Glutamatergic neuron (in vitro differentiated cells): Measurements from ENCODE around the gene PGAP2. TPM values are rescaled to one million over a fixed set of nuclear protein-coding genes. Genes with fewer than 3 reads are reported as not detected.

Source experiments
- DNase-seq: peaks from one replicate; pipeline ENCODE4 v3.0.0; 2022
- H3K27ac Mint-ChIP-seq: one replicate; pipeline ENCODE4 v1.8.0; 2020; ENCODE audit warnings: mild to moderate bottlenecking, mixed read lengths, inconsistent platforms; ENCODE audit not compliant: unreplicated experiment
- H3K27me3 Mint-ChIP-seq: one replicate; pipeline ENCODE4 v1.8.0; 2020; ENCODE audit warnings: mild to moderate bottlenecking, moderate library complexity, mixed read lengths, inconsistent platforms; ENCODE audit not compliant: unreplicated experiment
- H3K36me3 Mint-ChIP-seq: one replicate; pipeline ENCODE4 v1.8.0; 2020; ENCODE audit warnings: mild to moderate bottlenecking, mixed read lengths, inconsistent platforms; ENCODE audit not compliant: unreplicated experiment
- H3K4me1 Mint-ChIP-seq: one replicate; pipeline ENCODE4 v1.8.0; 2020; ENCODE audit warnings: mild to moderate bottlenecking, low read depth, mixed read lengths, inconsistent platforms; ENCODE audit not compliant: unreplicated experiment
- H3K4me3 Mint-ChIP-seq: one replicate; pipeline ENCODE4 v1.8.0; 2020; ENCODE audit warnings: mild to moderate bottlenecking, mixed read lengths, inconsistent platforms; ENCODE audit not compliant: unreplicated experiment
- H3K9me3 Mint-ChIP-seq: one replicate; pipeline ENCODE4 v1.8.0; 2020; ENCODE audit warnings: mild to moderate bottlenecking, moderate library complexity, mixed read lengths, inconsistent platforms; ENCODE audit not compliant: unreplicated experiment
- CTCF ChIP-seq: fragments of 200-600 bp; sonication (generic); IDR thresholded peaks from one replicate; pipeline ENCODE4 v1.5.0; 2021; ENCODE audit not compliant: partially characterized antibody, unreplicated experiment
- total RNA-seq: library from RNA; stranded (reverse); fragmentation: NEBNext Ultra II Directional; extraction: Animal tissue kit (Norgen Biotek cat#: 25700); gene quantifications from one replicate; pipeline ENCODE4 v1.2.1, GENCODE V29; 2021; ENCODE audit not compliant: unreplicated experiment

PGAP2 gene
- total RNA-seq, 1 donor from 2014 or later: 20.0 TPM

- DNase-seq: no peak
- Mint-ChIP-seq H3K27ac (no peak overlapping the region), H3K4me3 (no peak overlapping the region), H3K9me3 (no peaks in the 10 kb centered on the region), H3K27me3 (peaks cover 3% of the 10 kb centered on the region), H3K4me1 (no peaks in the 10 kb centered on the region), H3K36me3 (no peaks in the 10 kb centered on the region)
- TF ChIP-seq CTCF: no peak
Measured at GRCh38 chr11:3861683-3862082, 53.3 kb downstream of the PGAP2 start.

GRCh38 chr11:3865388-3866193, 57.2 kb downstream of the PGAP2 start:
- Mint-ChIP-seq H3K4me3 (no peak overlapping the region), H3K4me1 (no peaks in the 10 kb centered on the region), H3K27me3 (peaks cover 3% of the 10 kb centered on the region), H3K36me3 (no peaks in the 10 kb centered on the region), H3K27ac (no peak overlapping the region), H3K9me3 (no peaks in the 10 kb centered on the region)
- no peak for TF ChIP-seq CTCF
- DNase-seq: no peak

- peaks cover 3% of the 10 kb centered on the region for H3K27me3 Mint-ChIP-seq
Measured at GRCh38 chr11:3866206-3866605, 57.8 kb downstream of the PGAP2 start.

GRCh38 chr11:3866836-3867208, 58.5 kb downstream of the PGAP2 start:
- no peak overlapping the region for H3K27ac Mint-ChIP-seq
- no peaks in the 10 kb centered on the region for H3K36me3 Mint-ChIP-seq
- no peaks in the 10 kb centered on the region for H3K9me3 Mint-ChIP-seq
- TF ChIP-seq CTCF: no peak
- DNase-seq: no peak
- no peaks in the 10 kb centered on the region for H3K4me1 Mint-ChIP-seq
- no peak overlapping the region for H3K4me3 Mint-ChIP-seq
- peaks cover 3% of the 10 kb centered on the region for H3K27me3 Mint-ChIP-seq

More at GRCh38 chr11:3866206-3866605, 57.8 kb downstream of the PGAP2 start:
- Mint-ChIP-seq H3K27ac (no peak overlapping the region), H3K36me3 (no peaks in the 10 kb centered on the region), H3K9me3 (no peaks in the 10 kb centered on the region), H3K4me1 (no peaks in the 10 kb centered on the region), H3K4me3 (no peak overlapping the region)
- no peak for DNase-seq
- no peak for TF ChIP-seq CTCF
